HG02798 (cell line): ENCODE measurements around the gene SORBS2.

Experiments
- ATAC-seq: cut with Tn5 transposase; IDR thresholded peaks from one replicate; pipeline ENCODE4 v1.9.1; 2021; ENCODE audit warnings: mild to moderate bottlenecking; ENCODE audit not compliant: unreplicated experiment, poor library complexity

SORBS2 gene

DNA sequence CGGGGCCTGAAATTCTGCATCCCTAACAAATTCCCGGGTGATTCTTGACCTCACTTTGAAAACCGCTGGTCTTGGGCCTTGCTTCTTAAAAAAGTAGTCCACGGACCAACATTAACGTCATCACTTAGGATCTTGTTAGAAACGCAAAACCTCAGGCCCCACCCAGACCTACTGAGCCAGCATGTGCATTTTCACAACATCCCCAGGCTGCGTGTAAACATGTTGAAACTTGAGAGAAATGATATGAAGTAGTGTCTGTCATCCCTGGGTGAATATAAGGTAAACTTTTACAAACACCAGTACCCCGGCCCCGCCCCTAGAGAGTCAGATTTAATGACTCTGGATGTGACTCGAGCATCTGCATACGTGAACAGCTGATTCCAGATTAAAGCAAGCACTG is 33.7 kb downstream of the SORBS2 start:
- ATAC-seq, result no peak

DNA sequence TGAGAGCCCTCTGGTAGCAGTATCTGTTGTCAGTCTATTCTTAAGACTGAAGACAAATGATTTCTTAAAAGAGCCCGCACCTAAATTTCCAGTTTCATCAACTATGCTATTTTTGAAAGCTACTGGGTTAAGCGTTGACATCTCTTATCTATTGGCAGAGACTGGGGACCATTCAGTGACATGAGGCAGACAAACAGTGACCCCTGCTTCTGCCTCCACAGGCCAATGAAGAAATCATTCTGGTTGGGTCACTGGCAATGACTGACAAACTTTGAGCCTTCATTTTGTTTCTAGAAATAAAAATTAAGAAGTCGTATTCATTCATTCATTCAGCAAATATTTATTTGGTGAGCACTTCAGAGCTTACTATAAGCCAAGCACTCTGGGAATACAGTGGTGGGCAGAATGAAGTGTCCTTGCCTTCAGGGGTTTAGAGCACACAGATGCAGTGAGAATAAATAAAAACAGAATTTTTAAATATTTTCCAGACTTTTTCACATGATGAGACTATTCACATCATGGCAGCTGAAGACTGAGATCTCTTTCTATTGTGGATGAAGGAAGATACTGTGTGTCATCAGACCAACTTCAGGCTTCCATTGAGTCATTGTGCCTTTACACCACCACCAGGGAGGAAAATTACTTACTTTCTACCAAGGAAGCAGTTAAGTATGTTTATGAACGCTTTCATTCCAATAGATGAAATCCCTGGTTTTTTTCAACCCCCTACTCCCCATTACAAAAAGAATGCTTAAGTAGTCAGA is 36.0 kb downstream of the SORBS2 start:
- ATAC-seq, result no peak

DNA sequence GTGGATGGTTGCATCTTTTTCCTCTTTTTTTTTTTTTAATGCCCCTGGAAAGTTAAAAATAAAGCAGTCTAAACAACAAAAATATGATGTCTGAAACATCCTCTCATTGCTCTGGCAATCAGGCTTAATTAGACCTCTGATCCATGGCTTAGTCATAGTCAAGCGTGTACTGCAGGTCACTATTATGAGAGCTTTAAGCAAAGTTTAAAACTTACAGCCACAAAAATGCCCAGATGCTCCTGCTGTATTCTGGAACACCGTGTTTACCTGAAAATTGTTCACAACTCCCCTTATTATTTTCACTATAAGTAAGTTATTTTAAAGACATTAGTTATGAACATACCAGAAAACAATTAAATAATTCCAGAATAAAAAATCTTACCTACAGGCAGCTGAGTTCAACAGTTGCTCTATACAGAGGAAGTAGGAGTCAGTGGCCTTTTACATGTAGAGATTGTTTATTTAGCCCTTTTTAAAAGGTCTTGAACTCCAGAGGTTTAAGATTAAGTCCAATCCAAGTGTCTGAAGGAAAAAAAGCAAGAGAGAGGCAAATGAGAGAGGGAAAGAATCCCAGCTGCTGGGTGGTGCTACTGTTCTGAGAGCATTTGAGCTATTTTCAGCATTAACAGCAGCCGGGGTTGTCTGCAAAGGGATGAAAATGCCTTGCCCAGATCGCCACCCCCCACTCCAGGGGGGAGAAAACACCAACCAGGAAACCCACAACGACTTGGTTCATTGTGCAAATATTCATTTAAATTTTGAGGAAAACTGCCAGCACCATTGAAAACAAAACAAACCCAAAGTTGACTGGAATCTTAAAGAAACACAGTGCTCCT is 36.9 kb downstream of the SORBS2 start:
- ATAC-seq, result no peak

DNA sequence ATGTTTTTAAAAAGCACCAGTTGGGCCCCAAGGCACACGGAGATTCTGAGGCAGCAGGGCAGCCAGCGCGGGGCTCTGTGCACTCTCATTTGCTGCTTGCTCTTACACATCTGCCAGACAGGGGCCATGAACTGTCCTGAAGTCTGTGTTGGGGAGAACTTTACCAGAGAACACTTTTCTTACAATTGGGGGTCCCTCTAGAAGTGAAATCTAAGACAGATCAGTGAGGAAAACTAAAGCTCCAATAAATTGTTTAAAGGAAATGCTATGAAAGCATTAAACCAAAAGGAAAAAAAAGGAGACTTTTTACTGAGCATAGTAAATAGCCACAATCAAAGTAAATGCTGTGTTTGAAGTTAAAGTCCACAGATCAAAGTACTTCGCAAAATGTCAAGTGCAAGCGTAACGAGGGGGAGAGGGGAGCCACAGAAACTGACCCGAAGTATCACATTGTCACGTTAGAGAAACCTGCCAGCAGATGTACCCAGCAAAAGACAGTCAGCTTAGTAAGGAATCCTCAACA is 37.8 kb downstream of the SORBS2 start:
- no peak for ATAC-seq

DNA sequence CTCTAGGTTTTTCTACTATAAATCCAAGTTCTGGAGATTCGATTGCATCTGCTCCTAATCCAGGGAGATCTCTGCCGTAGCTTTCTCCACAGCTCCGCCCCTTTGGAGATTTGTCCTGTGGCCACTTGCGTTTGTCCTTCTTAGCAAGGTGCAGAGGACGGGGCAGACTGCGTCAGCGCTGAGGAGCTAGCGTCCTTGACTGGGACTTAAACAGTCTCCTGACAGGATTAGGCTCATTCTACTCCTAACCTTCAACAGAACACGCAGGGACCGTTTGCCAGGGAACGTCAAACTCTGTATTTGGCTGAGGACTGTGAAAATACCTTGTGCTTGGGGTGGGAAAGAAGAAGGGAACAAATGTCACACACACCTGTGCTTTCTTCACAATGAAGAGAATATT is 38.6 kb downstream of the SORBS2 start:
- ATAC-seq, result no peak

DNA sequence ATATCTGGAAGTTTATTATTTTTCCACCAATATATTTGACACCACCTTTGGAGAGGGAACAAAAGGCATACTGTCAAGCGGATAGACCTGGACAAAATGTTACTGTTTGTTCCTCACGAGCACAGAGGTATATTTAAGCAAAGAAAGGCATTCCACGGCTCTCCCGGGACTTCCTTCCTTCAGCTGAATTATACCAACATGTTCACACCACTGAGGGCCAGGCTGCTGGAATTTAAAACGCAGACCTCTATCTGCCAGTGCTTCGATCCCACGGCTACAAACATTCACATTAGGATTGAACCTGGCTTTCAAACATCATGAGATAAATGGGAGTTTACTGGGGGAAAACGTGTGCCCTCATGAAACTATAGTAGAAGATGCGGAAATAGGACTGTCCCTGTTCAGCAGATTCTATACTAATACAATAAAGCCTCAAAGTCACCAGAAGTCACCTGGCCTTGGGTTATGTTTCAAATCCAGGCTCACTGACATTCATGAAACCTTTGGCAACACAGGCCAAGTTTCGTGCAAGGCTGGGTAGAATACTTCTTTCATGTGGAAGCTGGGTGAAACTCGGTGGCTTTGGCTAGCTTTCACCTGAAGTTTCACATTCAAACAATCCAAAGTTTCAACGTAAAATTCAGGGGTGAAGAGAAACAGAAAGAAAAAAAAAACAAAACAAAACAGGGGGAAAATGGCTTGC is 39.5 kb downstream of the SORBS2 start:
- no peak for ATAC-seq

DNA sequence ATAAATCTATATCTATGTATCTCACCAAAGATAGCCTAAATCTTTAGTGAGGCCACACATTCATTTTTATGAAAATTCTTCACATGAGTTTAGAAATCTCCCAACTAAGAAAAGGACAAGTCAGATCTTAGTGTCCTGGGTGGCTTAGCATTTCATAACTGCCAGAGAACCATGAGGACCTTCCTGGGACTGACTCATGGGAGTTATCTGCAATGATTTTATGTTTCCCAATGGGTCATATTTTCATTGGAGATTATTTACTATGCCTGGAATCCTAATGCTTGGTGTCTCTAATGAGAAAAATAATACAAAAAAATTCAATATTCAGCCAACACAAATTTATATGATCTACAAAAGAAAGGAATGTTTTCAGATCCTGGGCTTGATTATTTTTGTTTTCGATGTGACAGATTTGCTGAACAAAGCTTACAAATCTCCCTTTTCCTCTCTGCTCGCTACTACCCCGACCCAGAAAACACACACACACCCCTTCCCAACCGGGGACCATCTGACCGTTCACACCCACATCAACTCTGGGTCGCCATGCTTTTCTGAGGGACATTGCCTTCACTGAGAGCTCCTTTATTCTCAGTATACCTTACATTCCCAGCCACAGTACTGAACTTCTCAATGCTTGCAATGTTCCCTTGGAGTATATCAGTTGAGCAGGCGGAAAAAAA is 40.1 kb downstream of the SORBS2 start:
- no peak for ATAC-seq

DNA sequence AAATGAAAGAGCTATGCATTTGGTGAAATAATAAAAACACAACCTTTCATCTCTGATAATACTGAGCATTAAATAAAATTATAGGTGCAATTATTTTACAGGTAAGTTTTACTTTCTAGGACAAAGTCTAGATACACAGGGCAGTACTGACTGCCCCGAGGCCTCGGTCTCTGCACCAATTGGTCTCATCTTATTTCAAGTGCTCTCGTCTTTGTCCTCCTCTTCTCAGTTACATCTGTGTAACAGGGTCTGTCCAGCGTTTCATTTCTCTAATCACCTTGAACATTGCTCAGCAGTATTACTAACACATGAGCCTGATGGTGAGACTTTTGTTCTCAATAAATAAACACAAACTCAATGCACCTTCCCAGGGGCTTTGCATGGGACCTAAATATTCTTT is 44.5 kb downstream of the SORBS2 start:
- no peak for ATAC-seq

DNA sequence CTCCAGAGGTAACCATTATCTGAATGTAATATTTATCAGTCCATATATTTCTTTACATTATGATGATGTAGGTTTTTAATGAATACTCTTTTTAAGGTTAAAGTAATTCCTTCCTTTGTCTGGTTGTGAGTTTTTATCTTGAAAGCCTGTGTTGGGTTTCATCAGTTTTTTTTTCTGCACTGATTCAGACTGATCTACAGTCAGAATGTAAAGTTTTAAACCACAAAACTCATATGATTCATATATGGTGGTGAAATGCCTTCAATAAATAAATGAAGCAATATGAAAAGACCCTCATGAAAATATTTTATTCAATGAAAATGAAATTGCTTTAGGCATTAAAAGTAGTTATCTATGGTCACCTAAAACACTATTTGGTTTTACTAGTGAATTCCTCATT is 47.1 kb downstream of the SORBS2 start:
- no peak for ATAC-seq

DNA sequence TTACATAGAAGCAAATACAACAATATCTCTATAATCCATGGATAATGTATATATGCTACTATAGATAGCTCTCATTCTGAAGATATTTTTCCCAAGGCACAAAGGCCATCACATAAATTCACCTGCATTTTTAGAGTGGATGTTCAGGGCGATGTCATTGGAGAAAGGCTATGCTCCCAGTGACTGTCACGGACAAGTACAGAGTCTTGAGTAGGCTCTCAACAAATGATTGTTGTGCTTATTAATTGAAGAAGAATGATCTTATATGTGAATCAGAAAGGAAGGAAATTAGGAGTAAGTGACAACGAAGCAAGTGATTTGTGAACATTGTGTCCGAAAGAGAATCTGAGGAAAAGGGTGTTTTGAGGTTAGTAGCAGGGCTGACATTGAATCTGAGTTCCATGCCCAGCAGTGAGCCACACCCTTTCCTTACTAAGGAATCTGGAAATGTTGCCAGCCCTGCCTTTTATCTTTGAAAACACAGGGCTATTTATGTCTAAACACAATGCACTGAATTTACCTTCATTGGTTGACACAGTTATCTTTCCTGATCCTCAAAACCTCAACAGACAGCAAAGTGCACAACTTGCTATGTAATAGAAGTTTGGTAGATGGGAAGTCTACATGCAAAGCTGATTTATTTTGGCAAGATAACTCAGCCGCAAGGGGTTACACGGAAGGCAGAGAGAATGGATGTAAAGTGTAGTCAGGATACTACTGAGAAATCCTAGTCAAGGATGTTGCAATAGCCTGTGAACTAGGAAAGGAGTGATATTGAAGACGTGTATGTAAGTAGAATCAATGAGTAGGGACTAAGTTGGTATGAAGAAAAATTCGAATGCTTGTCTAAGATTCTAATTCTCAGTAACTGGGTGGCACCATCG is 50.4 kb downstream of the SORBS2 start:
- ATAC-seq, result no peak

DNA sequence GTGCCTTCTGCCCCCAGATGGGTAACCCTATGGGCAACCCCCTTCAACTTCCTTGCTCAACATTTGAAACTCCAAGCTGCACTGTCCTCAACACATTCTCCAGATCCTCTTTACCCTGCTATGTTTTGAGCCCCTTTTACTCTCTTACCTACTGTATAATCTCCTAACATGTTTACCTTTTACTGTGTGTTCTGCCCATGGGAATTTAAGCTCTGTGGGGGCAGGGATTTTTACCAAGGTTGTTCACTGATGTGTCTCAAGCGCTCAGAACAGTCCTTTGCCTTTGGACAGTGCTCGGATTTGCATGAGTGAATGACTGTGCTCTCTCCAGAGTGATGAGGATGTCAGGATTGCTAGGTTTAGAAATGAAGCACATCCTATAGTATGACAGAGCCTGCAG is 53.2 kb downstream of the SORBS2 start:
- no peak for ATAC-seq

DNA sequence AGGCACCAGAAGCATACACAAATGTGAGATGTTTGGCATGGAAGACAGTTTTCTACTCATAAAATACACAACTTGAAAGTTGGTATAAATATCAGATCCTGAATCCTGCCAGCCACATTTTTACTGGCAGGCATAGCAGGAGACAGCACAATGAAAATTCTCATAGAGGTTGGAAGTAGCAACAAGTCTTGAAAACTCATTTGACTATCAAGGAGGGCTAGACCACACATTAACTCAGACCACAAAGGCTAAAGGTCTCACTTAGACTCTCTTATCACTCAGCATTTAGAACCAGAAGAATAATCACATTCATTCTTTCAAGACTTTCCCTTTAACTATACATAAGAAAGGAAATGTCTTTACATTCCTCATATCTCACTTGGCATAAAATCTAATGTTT is 56.5 kb downstream of the SORBS2 start:
- no peak for ATAC-seq

DNA sequence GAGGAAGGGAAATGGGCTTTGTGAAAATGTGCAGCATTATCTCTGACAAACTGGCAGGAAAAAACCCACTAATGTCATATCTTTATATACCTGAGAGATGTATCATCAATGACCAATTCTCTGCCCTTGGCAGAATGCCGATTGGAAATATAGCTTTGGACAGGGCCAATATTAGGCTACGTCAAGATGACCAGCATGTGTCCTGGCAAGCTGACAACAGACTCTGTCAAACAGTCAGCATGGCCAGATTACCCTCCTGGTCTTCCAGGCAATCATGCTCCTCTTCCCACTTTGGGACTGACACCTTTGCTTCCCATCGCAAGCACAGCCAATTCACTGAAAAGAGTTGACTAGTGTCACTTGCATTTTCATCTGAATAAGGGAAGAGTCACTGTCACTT is 57.0 kb downstream of the SORBS2 start:
- ATAC-seq, result no peak

DNA sequence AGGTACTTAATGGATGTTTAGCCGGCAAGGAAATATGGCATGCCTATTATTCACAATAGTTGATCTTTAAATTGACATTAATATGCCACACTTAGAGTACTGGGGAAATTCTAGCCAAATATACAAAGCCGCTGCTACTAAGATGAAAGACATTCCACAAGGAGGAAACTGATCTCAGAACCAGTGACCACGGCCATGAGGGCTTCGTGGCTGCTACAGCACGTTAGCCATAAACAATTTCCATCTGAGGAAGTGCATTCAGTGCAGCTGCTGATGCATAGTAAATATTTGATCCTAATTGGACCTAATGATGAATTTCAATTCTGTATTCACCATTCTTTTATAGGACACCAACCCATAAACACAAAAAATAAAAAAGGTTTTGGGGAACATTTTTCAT is 59.1 kb downstream of the SORBS2 start:
- ATAC-seq, result no peak

DNA sequence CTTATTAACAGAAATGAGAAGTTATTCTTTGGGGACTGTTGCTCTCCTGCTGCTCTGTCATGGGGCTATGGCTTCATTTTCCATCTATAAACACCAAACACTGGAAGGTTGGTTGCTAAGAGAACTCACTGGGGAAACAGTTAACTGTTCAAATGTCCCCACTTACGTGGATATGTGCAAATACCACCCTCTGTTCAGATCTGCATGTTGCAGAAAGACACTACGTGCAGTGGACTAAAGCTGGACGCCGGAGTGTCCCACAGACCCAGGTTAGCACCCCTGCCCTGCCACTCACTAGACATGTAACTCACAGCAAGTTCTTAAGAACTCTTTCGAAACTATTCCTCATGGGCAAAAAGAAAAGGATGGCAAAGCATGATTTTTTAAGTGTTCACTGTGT is 62.1 kb downstream of the SORBS2 start:
- no peak for ATAC-seq

DNA sequence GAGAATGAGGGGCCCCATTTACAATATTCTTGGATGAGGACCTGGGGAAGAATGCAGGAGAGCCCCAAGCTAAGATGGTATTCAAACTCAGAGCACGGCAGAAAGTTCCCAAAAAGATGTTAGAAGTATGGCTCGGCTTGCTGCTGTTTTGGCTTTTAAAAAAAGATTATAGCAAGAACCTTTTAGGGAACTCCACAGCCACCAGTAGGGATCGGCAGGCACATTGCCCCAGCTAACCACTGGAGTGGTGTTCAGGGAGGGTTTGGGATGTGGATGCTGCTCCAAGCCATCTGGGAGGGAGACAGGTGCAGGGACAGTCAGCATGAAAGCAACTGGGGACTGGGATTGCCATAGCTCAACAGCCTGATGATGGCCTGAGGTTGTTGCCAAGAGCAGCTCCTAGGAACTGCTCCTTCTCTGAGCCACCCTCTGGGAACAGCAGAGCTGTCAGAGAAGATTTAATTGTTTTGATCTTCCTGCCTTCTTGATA is 63.0 kb downstream of the SORBS2 start:
- no peak for ATAC-seq

DNA sequence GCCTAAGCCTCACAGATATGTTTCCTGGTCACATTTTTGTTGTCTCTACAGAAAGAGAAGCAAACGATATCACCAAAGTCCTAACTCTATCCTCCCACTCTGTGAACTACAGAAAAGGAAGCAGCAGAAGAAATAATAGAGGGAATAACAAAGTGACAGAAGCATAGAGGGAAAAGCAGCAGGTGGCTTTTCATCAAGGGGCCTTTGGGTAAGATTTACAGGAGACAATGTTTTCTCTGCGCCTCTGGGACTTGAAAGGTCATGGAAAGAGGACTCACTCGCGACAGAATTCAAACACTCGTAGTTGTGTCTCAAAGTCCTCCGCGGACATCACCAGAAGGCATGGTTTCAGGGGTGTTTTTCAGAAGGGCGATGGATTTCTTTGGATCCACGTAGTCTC is 66.1 kb downstream of the SORBS2 start:
- no peak for ATAC-seq

DNA sequence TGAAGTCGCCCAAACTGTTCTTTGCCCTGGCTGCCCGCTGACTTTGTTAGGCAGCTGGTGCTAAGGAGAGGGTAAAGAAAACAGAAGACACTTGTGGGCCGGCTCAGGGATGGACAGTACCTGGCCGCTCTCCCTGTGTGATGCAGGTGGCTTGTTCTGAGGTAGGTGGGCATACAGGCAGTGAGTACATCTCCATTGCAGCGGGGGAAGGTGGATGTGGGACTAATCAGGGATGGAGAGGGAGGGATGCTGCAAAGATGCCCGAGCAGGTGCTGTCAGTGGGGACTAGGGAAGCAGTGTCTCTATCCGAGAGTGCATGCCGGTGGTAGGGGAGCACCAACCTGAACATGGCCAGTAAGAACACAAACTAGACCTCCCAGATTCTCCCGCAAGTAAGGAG is 67.0 kb downstream of the SORBS2 start:
- ATAC-seq, result no peak

DNA sequence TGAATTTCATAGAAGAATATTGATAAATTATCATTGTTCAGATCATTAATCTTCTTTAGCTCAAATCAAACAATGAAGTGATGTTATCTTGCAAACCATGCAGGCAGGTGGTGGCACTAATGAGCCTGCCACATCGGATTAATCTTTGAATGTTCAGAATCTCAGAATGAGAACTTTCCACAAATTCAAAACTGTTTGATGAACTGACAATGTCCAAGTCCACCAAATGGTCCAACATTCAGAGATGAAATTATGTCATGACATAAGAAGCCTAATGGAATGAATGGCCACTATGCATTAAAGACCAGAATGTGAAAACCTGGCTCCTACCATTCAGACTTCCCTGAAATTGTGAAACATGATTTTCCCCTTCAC is 67.5 kb downstream of the SORBS2 start:
- no peak for ATAC-seq
